Dermis microvascular lymphatic vessel endothelial cell (primary cell): ENCODE measurements around the gene CYP3A5. TPM values are rescaled to one million over a fixed set of nuclear protein-coding genes. Genes with fewer than 3 reads are reported as not detected.
"Not testable (repeated sequence)": the region's sequence is repeated elsewhere in the genome, so short reads cannot be mapped to it uniquely, and the experiment has no call there.

Source experiments
- DNase-seq, 2 donors: peaks; one replicate each; pipeline versions ENCODE4 v3.0.0 to v3.0.0-alpha.2; 2010; ENCODE audit warnings: low read depth in 2 of 2
- total RNA-seq: library from RNA; depleted of rRNA; stranded (reverse); fragments of >200 nt; gene quantifications from 2 replicates; pipeline ENCODE4 v1.2.1, GENCODE V29; 2014

The CYP3A5 gene
- total RNA-seq, 1 donor from 2014 or later: not detected

GRCh38 chr7:99685871-99686608 is 6.2 kb upstream of the CYP3A5 start:
- DNase-seq: not testable (repeated sequence)

DNA sequence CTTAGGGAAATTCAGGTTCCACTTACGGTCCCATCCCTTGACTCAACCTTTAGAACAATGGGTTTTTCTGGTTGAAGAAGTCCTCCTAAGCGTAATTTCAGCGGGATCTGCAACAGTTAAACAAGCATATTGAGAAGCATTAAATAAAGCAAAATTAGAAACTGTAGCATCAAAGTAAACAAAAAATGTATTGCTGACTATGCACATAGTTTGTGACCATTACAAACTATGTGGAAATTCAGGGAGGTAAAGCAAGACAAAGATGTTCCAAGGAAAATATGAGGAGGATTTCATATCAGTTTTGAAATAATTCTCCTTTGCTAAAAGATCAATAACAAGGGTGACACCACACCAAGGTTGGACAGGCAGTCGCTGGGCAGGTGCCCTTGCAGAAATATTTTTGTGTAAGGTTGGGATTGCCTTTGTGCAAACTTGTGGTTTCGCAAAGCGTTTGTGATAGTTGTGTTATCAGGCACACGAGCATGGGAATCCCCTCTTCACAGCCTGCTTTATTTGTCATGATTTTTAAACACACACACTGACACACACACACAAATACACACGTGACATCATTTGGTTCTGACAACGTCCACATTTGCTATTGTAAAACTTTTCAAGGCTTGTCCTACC is 5.4 kb upstream of the CYP3A5 start:
- DNase-seq: no peak

DNA sequence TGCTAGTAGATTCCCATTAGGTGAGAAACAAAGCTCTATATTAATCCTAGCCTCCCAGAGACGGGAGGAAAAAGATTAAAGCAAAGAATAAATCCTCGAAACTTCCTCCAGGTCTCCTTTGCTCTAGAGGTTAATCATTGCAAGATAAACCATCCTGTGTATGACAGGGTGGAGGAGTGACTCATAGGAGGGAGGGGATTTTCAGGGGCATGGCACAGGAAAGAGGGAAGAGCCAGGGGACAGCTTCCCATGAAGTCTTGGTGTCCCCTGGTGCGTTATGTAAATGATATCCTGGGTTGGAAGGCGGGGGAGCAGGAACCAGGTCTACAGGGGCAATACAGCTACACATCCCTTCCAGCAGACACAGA is 780 bp downstream of the CYP3A5 start:
- DNase-seq: peak in 1 of 2 donors; percentile 36

- no peak for DNase-seq
Observed at GRCh38 chr7:99677648-99678045, 2.1 kb downstream of the CYP3A5 start.

DNA sequence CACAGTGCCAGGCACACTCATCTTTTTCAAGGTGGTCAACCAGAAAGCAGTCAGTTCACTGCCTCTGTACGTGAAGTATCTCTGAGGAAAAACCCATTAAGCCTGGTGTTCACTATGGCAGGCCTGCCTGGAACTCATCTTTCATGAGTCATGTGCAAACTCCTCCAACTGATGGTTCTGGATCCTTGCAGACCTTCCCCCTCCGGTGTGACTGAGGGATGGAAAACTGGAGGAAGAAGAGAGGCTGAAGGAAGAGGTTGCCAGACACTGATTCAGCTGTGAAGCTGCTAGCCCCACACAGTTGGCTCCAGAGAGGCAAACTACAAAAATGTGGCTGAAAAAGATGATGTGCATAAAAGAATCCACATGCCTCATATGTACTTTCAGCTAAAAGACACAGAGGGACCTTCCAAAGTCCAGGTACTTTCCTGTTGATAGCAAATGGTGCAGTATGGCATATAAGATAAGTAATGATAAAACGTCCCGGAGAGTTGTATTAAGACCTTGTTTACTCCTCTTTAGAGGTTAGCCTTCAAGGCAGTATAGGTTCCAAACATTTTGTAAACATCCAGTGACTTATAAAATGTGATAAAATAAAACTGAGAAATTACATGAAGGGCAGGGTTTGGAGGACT is 2.7 kb downstream of the CYP3A5 start:
- no peak for DNase-seq

- DNase-seq: no peak
Observed at GRCh38 chr7:99674995-99675742, 4.6 kb downstream of the CYP3A5 start.

DNA sequence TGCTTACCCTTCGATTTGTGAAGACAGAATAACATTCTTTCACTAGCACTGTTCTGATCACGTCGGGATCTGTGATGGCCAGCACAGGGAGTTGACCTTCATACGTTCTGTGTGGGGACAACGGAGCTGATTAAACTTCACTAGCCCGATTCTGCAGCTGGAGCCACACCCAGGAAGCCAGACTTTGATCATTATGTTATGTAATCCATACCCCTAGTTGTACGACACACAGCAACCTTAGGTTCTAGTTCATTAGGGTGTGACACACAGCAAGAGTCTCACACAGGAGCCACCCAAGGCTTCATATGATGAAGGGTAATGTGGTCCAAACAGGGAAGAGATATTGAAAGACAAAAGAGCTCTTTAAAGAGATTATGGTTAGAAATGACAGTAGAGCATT is 7.2 kb downstream of the CYP3A5 start:
- DNase-seq: no peak

- no peak for DNase-seq
Observed at GRCh38 chr7:99669782-99670181, 10.0 kb downstream of the CYP3A5 start.

GRCh38 chr7:99668541-99668940 is 11.3 kb downstream of the CYP3A5 start:
- DNase-seq: no peak

DNA sequence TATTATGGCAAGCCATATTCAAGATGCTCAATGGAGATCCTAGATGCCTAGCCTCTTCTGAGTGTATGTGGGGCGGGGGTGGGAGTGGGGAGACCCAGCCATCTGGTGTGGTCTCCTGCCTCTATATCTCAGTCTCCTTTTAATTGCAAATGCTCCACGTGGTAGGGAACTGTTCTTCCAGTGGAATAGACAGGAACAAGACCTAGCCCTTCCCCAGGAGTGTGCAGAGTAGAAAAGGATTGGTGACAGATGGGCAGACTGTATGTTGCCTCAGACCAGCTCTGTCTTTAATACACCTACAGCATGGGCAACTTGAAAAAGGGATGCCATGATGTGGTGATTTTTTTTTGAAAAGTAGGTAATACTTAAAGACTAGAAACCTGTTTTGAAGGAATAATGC is 12.6 kb downstream of the CYP3A5 start:
- no peak for DNase-seq

GRCh38 chr7:99666013-99666395 is 13.8 kb downstream of the CYP3A5 start:
- DNase-seq: no peak

DNA sequence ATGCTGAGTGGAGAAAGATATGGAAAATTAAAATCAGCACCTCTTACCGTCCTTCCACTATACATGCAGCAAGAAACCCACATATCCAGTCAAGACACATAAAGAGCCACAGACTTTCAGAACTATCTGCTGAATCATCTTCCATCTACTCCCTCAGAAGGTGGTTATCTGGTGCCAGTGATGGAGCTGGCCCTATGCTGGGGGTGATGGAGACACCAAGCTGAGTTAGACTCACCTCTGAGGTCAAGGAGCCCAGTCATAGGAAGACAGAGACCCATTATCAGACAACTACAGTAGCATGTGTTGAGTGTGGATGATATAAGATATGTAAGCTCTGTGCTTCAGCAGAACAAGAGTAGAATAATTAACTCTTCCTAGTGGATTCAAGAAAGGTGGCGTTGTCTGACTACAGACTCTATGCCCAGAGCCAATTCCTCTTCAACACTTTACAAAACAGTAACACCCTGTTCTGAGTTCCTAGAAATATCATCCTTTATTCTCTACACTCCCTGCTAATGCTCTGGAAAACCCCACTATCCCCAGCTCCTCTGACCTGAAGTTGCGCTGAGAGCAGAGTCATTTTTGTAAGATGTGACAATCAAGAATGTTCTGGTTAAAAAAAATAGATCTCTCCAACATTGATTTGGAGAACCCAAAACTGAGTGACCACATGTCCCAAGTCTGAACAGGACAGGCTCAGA is 14.3 kb downstream of the CYP3A5 start:
- no peak for DNase-seq

GRCh38 chr7:99657879-99658278 is 21.9 kb downstream of the CYP3A5 start:
- DNase-seq: not testable (repeated sequence)

GRCh38 chr7:99654626-99655025 is 25.2 kb downstream of the CYP3A5 start:
- not testable (repeated sequence) for DNase-seq

GRCh38 chr7:99653754-99654153 is 26.0 kb downstream of the CYP3A5 start:
- no peak for DNase-seq

DNA sequence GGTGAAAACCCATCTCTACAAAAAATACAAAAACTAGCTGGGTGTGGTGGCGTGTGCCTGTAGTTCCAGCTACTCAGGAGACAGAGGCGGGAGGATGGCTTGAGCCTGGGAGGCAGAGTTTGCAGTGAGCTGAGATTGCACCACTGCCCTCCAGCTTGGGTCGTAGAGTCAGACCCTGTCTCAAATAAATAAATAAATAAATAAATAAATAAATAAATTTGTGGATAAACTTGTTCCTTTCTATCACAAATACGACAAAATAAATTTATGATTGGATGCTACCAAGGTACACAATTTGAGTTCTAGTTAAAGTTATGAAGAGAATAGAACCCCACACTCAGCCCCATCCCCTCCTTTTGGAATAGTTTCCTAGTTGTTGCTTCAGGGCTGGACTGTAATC is 26.5 kb downstream of the CYP3A5 start:
- DNase-seq: not testable (repeated sequence)

DNA sequence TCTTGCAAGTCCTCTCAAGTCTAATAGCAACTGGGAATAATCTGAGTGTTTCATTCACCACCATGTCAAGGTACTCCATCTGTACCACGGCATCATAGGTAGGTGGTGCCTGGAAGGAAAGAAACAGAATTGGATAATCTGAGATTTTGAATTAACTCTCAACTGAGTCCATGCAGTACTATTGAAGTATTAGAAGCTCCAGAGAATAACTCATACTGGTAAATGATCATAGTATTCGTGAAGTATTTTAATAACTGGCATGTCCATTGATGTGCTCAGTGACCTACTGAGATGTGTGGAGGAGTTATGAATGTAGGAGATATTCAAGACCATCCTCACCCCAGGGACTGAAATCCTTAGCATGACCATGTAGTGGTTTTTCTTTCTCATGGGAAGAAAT is 27.1 kb downstream of the CYP3A5 start:
- DNase-seq: no peak

GRCh38 chr7:99651290-99651689 is 28.5 kb downstream of the CYP3A5 start:
- DNase-seq: no peak

DNA sequence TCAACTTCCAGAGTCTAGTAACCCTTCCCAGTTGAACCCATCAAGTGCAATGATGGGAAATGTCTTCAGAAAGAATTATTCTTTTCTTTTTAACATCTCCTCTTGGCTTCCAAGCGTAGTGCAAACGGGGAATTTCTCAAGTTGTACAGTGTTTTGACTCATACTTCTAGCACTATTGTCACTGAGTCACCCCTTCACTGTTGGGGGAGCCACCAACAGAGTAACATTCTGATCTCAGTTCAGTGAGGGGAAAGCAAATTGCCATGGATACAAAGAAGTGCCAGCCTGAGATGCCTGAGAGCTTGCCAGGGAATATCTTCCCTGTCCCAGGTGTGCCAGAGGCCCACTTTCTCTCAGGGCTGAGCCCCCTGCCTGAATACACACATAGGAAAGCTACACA is 31.0 kb downstream of the CYP3A5 start:
- DNase-seq: no peak

- no peak for DNase-seq
Observed at GRCh38 chr7:99645590-99645989, 34.2 kb downstream of the CYP3A5 start.

GRCh38 chr7:99644431-99644830 is 35.4 kb downstream of the CYP3A5 start:
- no peak for DNase-seq

DNA sequence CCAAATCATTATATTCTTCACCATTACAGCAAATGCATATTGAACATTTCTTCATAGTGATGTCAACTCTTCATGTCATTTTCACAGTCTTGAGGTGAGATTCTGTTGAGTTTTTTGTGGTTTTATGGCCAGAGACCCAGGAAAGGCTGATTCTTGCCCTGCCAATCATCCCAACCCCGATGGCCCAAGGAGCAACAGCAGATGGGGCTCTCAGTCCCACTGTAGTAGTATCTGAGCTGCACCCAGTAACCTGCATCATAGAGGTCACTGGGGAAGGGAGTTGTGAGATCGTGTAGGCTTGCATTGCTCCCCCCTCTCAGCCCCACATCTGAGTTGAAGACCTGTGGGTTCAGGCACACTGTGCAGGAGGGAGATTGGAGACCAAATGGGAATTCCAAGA is 36.3 kb downstream of the CYP3A5 start:
- no peak for DNase-seq
